Neural cell (in vitro differentiated cells): ENCODE results near the gene EYA2. TPM values are rescaled to one million over a fixed set of nuclear protein-coding genes. Genes with fewer than 3 reads are reported as not detected.

Experiments
- H2AFZ ChIP-seq: fragments of 200-600, 300-800 bp; sonication (generic), shearing (Covaris generic); 2 replicates; pipeline ENCODE4 v1.6.0; 2014; ENCODE audit warnings: low read depth, mild to moderate bottlenecking, antibody characterized with exemption, low read length, moderate library complexity
- H3F3A ChIP-seq: fragments of 200-600 bp; shearing (Covaris generic); 2 replicates; pipeline ENCODE4 v1.6.1; 2016; ENCODE audit warnings: mild to moderate bottlenecking, moderate library complexity, mixed read lengths, antibody characterized with exemption, low read length; ENCODE audit not compliant: insufficient read depth, poor library complexity, severe bottlenecking
- H3K27ac ChIP-seq: fragments of 200-600, 300-800 bp; sonication (generic), shearing (Covaris generic); 2 replicates; pipeline ENCODE4 v1.5.1; 2014; ENCODE audit warnings: mild to moderate bottlenecking, low read length, moderate library complexity
- H3K27me3 ChIP-seq: fragments of 300-800, 200-600 bp; sonication (generic), shearing (Covaris generic); 2 replicates; pipeline ENCODE4 v1.6.0; 2014; ENCODE audit warnings: mild to moderate bottlenecking, low read depth, low read length, moderate library complexity; ENCODE audit not compliant: insufficient read depth
- H3K36me3 ChIP-seq: fragments of 300-800, 200-600 bp; sonication (generic), shearing (Covaris generic); 2 replicates; pipeline ENCODE4 v1.5.1; 2014; ENCODE audit warnings: mild to moderate bottlenecking, antibody characterized with exemption, low read length, moderate library complexity; ENCODE audit not compliant: insufficient read depth
- H3K4me2 ChIP-seq: fragments of 300-800, 200-600 bp; sonication (generic), shearing (Covaris generic); 2 replicates; pipeline ENCODE4 v1.6.0; 2014; ENCODE audit warnings: mild to moderate bottlenecking, low read length
- H3K4me3 ChIP-seq: fragments of 300-800, 200-600 bp; sonication (generic), shearing (Covaris generic); 2 replicates; pipeline ENCODE4 v1.5.1; 2014; ENCODE audit warnings: mild to moderate bottlenecking, low read length, moderate library complexity
- H3K79me2 ChIP-seq: fragments of 200-600 bp; shearing (Covaris generic); replicated peaks from 2 replicates; pipeline ENCODE4 v1.6.0; 2014; ENCODE audit warnings: mild to moderate bottlenecking, low read length, moderate library complexity; ENCODE audit not compliant: insufficient read depth
- H3K9ac ChIP-seq: fragments of 300-800, 200-600 bp; sonication (generic), shearing (Covaris generic); 2 replicates; pipeline ENCODE4 v1.6.1; 2016; ENCODE audit warnings: mild to moderate bottlenecking, low read length, mixed read lengths
- H3K9me2 ChIP-seq: fragments of 200-600 bp; shearing (Covaris generic); 2 replicates; pipeline ENCODE4 v1.6.1; 2016; ENCODE audit warnings: mild to moderate bottlenecking, low read length, mixed read lengths; ENCODE audit not compliant: insufficient read depth
- H3K9me3 ChIP-seq: fragments of 200-600, 300-800 bp; sonication (generic), shearing (Covaris generic); 2 replicates; pipeline ENCODE4 v1.6.1; 2016; ENCODE audit warnings: mild to moderate bottlenecking, mixed run types, low read length, moderate library complexity, mixed read lengths
- H4K20me1 ChIP-seq: fragments of 200-600 bp; shearing (Covaris generic); 2 replicates; pipeline ENCODE4 v1.6.1; 2016; ENCODE audit warnings: mild to moderate bottlenecking, mixed run types; ENCODE audit not compliant: insufficient read depth
- CTCF ChIP-seq: fragments of 450-650 bp; IDR thresholded peaks from 2 replicates; pipeline ENCODE4 v1.5.1; 2014; ENCODE audit warnings: antibody characterized with exemption, mild to moderate bottlenecking, moderate library complexity; ENCODE audit not compliant: poor library complexity, severe bottlenecking
- EP300 ChIP-seq: fragments of 450-650 bp; conservative IDR thresholded peaks from 2 replicates; pipeline ENCODE4 v1.6.1; 2014; ENCODE audit warnings: antibody characterized with exemption, mild to moderate bottlenecking, moderate library complexity; ENCODE audit not compliant: poor library complexity, severe bottlenecking
- EZH2 ChIP-seq: fragments of 200-600, 300-800 bp; shearing (Covaris generic), sonication (generic); IDR thresholded peaks from 2 replicates; pipeline ENCODE4 v1.6.1; 2014; ENCODE audit warnings: antibody characterized with exemption, low read length, borderline replicate concordance, mild to moderate bottlenecking; ENCODE audit not compliant: insufficient read depth, poor library complexity, severe bottlenecking
- MXI1 ChIP-seq: fragments of 450-650 bp; conservative IDR thresholded peaks from 2 replicates; pipeline ENCODE4 v1.6.1; 2014; ENCODE audit warnings: antibody characterized with exemption, mild to moderate bottlenecking; ENCODE audit not compliant: poor library complexity, severe bottlenecking
- POLR2AphosphoS5 ChIP-seq: IDR thresholded peaks from 2 replicates; pipeline ENCODE4 v1.6.1; 2012
- RAD21 ChIP-seq: fragments of 450-650 bp; conservative IDR thresholded peaks from 2 replicates; pipeline ENCODE4 v1.6.1; 2014; ENCODE audit warnings: antibody characterized with exemption, mild to moderate bottlenecking, moderate library complexity
- REST ChIP-seq: IDR thresholded peaks from 2 replicates; pipeline ENCODE4 v1.6.1; 2012; ENCODE audit warnings: borderline replicate concordance
- SMC3 ChIP-seq: fragments of 450-650 bp; conservative IDR thresholded peaks from 2 replicates; pipeline ENCODE4 v1.6.1; 2014; ENCODE audit warnings: antibody characterized with exemption, mild to moderate bottlenecking, moderate library complexity; ENCODE audit not compliant: poor library complexity
- TAF1 ChIP-seq: IDR thresholded peaks from 2 replicates; pipeline ENCODE4 v1.6.1; 2012; ENCODE audit warnings: low read depth
- polyA plus RNA-seq: library from polyadenylated mRNA; depleted of rRNA; stranded (reverse); fragments of >200 nt; gene quantifications from 2 replicates; pipeline ENCODE4 v1.2.3, GENCODE V29; 2014

The EYA2 gene
- polyA plus RNA-seq, 1 donor from 2014 or later: 0.88 TPM

GRCh38 chr20:46935394-46936017, 40.9 kb downstream of the EYA2 start:
- Histone ChIP-seq H3F3A (no peaks in the 10 kb centered on the region), H3K4me2 (no peak overlapping the region), H3K79me2 (no peaks in the 10 kb centered on the region), H3K27me3 (no peaks in the 10 kb centered on the region), H3K9ac (no peak overlapping the region), H3K27ac (no peak overlapping the region), H3K9me2 (no peaks in the 10 kb centered on the region), H4K20me1 (no peaks in the 10 kb centered on the region), H3K9me3 (no peaks in the 10 kb centered on the region), H3K4me3 (no peak overlapping the region), H3K36me3 (no peaks in the 10 kb centered on the region), H2AFZ (no peak overlapping the region)
- TF ChIP-seq POLR2AphosphoS5 (no peak), RAD21 (no peak), TAF1 (no peak), MXI1 (no peak), SMC3 (no peak), EP300 (no peak), CTCF (no peak), EZH2 (no peak), REST (no peak)

- H3K27ac ChIP-seq: no peak overlapping the region
- H2AFZ ChIP-seq: no peak overlapping the region
- H3K9me2 ChIP-seq: no peaks in the 10 kb centered on the region
- no peaks in the 10 kb centered on the region for H3K27me3 ChIP-seq
- no peaks in the 10 kb centered on the region for H3K9me3 ChIP-seq
- H3K79me2 ChIP-seq: no peaks in the 10 kb centered on the region
- H3K4me2 ChIP-seq: no peak overlapping the region
- no peaks in the 10 kb centered on the region for H4K20me1 ChIP-seq
- H3K4me3 ChIP-seq: no peak overlapping the region
- no peak for TF ChIP-seq RAD21
- no peak for TF ChIP-seq SMC3
- TF ChIP-seq POLR2AphosphoS5: no peak
- TF ChIP-seq REST: no peak
- no peak for TF ChIP-seq CTCF
- no peak overlapping the region for H3K9ac ChIP-seq
- no peaks in the 10 kb centered on the region for H3F3A ChIP-seq
- H3K36me3 ChIP-seq: no peaks in the 10 kb centered on the region
These were observed 41.9 kb downstream of the EYA2 start for GRCh38 chr20:46936415-46937156.
